Ovary (tissue), 9 donors: ENCODE data around the gene OR10V1. TPM values are rescaled to one million over a fixed set of nuclear protein-coding genes. Genes with fewer than 3 reads are reported as not detected.

Source experiments
- DNase-seq, 5 donors: peaks; one replicate each; pipeline ENCODE4 v3.0.0-alpha.2; 2019 to 2020
- H3K27ac ChIP-seq, 2 donors: fragments of 200-600 bp; one replicate each; pipeline versions ENCODE4 v1.5.1 to v1.8.0; 2019 to 2022
- H3K27me3 ChIP-seq: fragments of 200-600 bp; one replicate; pipeline ENCODE4 v1.8.0; 2022
- H3K36me3 ChIP-seq: fragments of 200-600 bp; sonication (generic); one replicate; pipeline ENCODE4 v1.5.1; 2019
- H3K4me1 ChIP-seq: one replicate; pipeline ENCODE4 v1.8.1; 2013; ENCODE audit warnings: mild to moderate bottlenecking, moderate library complexity; ENCODE audit not compliant: insufficient read depth
- H3K4me3 ChIP-seq: fragments of 200-600 bp; sonication (generic); one replicate; pipeline ENCODE4 v1.5.1; 2017
- H3K9me3 ChIP-seq, 2 donors: fragments of 200-600 bp in 1 of 2; sonication (generic) in 1 of 2; one replicate each; pipeline versions ENCODE4 v1.5.1 to v1.8.1; 2013 to 2019; ENCODE audit warnings: mild to moderate bottlenecking in 1 of 2, moderate library complexity in 1 of 2
- EP300 ChIP-seq: sonication (generic); formaldehyde crosslinking; IDR thresholded peaks from one replicate; pipeline ENCODE4 v1.6.1; 2017; ENCODE audit warnings: antibody characterized with exemption
- POLR2A ChIP-seq: fragments of 450-650 bp; IDR thresholded peaks from one replicate; pipeline ENCODE4 v1.6.1; 2017; ENCODE audit warnings: antibody characterized with exemption, mild to moderate bottlenecking, moderate library complexity
- WGBS, 3 donors: extraction: QIAGEN DNeasy Blood & Tissue Kit in 1 of 3; methylation state at CpG; one replicate each; pipeline versions ENCODE4 v1.1.5 to v1.1.7; 2013 to 2017; 5-methylcytosine and 5-hydroxymethylcytosine counted together
- intact Hi-C, 4 donors: fragments of 100-400 bp; cut with DNase I; formaldehyde crosslinking; loops; one replicate each; pipeline versions ENCODE4 v1.11.0 to v1.15.1; 2022 to 2023
- polyA plus RNA-seq, 2 donors: library from polyadenylated mRNA; stranded (reverse); fragments of 200-250 nt in 1 of 2; fragments of 350-450 nt in 1 of 2; fragmentation: Illumina TruSeq in 1 of 2; extraction: RNeasy Lipid Tissue Mini Kit (QIAGEN cat#74804) in 1 of 2; gene quantifications; one replicate each; pipeline ENCODE4 v1.2.3, GENCODE V29; 2013 to 2014
- total RNA-seq, 7 donors: library from RNA; depleted of rRNA in 2 of 7; stranded (reverse); fragments of >200 nt in 2 of 7; fragmentation: NEBNext Ultra II Directional in 3 of 7; extraction: Animal tissue kit (Norgen Biotek cat#: 25700) in 3 of 7; gene quantifications; one replicate each; pipeline versions ENCODE4 v1.1.0 to v1.2.4, GENCODE V29; 2016 to 2023
- TF ChIP-seq, protein P1 (sequence below), 3 donors: fragments of 450-650 bp in 2 of 3; fragments of 200-600 bp in 1 of 3; IDR thresholded peaks; one replicate each; pipeline versions ENCODE4 v1.5.1 to v1.8.0; 2016 to 2022; ENCODE audit warnings: antibody characterized with exemption in 3 of 3, mild to moderate bottlenecking in 1 of 3
- donor health status: DM: no; HTN: no; CAD: no; lungs with moderate emphysema.
- donor health status: DM: no; HTN: no; CAD: no.
- donor health status: Bipolar disorder and iron deficiency.
- donor health status: DM: yes; HTN: yes; CAD: no.
- donor health status: DM: no; HTN: no; CAD: no.
- donor health status: DM: yes; HTN: yes; CAD: no.

OR10V1 gene
- total and polyA plus RNA-seq, 9 donors, result not detected

DNA sequence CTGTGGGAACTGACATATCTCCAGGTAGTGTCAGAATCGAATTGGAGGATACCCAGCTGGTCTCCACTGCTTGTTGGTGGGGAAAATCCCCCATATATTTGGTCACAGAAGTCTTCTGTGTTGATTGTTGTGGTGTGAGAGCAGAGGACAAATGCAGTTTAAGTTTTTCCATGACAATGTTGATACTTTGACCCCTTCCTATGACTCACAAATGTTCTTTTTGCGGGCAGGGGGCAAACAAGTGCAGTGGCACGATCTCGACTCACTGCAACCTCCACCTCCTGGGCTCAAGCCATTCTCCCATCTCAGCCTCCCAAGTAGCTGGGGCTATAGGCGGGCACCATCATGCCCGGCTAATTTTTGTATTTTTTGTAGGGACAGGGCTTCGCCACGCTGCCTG, 37.4 kb downstream of the OR10V1 start:
- DNase-seq, result no peak
- no peak overlapping the region for H3K4me3 ChIP-seq
- H3K27me3 ChIP-seq, result no peaks in the 10 kb centered on the region
- intact Hi-C loops, result no loop called here
- H3K9me3 ChIP-seq, result no peaks in the 10 kb centered on the region
- 84 to 89% (median 87%) methylated on average over 8 of the region's 8 CpGs for WGBS, 3 donors
- no peaks in the 10 kb centered on the region for H3K4me1 ChIP-seq
- no peaks in the 10 kb centered on the region for H3K36me3 ChIP-seq
- H3K27ac ChIP-seq, result no peak overlapping the region
- TF ChIP-seq POLR2A, result no peak
- TF ChIP-seq EP300, result no peak
- TF ChIP-seq, protein P1, sequence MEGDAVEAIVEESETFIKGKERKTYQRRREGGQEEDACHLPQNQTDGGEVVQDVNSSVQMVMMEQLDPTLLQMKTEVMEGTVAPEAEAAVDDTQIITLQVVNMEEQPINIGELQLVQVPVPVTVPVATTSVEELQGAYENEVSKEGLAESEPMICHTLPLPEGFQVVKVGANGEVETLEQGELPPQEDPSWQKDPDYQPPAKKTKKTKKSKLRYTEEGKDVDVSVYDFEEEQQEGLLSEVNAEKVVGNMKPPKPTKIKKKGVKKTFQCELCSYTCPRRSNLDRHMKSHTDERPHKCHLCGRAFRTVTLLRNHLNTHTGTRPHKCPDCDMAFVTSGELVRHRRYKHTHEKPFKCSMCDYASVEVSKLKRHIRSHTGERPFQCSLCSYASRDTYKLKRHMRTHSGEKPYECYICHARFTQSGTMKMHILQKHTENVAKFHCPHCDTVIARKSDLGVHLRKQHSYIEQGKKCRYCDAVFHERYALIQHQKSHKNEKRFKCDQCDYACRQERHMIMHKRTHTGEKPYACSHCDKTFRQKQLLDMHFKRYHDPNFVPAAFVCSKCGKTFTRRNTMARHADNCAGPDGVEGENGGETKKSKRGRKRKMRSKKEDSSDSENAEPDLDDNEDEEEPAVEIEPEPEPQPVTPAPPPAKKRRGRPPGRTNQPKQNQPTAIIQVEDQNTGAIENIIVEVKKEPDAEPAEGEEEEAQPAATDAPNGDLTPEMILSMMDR (IDR thresholded peaks at IDR 0.05), result no peak

DNA sequence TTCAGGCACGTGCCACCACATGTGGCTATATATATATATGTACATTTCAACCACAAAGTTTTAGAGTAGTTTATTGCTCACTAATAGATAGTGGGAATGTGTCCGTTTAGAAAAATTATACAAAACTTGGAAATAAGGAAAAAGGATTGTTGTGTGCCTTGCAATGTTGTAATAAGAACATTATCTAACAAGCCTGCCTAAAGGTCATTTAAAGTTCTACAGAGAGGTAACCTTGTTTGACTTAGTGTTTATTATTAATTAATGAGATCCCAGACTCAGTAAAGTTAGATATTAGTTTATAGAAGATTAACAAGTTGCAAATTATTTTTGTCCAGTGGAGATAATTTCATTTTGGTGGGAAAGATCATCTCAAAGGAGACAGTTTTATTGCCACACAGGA, 39.4 kb downstream of the OR10V1 start:
- intact Hi-C loops, result no loop called here

DNA sequence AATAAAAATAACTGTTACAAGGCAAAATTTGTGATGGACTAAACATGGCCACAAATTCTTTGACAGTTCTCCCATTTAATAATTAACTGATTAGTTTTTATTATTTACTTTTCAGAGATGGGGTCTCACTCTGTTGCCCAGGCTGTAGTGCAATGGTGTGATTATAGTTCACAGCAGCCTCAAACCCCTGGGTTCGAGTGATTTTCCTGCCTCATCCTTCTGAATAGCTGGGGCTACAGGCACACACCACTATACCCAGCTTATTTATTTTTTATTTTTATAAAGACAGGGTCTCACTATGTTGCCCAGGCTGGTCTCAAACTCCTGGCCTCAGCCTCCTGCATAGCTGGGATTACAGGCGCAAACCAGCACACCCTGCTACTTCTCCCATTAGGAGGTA, 40.4 kb downstream of the OR10V1 start:
- DNase-seq, result no peak
- H3K36me3 ChIP-seq, result no peaks in the 10 kb centered on the region
- WGBS, 3 donors, result 85 to 99% (median 93%) methylated on average over 2 of the region's 2 CpGs
- no peak overlapping the region for H3K4me3 ChIP-seq
- H3K27ac ChIP-seq, result no peak overlapping the region
- no peaks in the 10 kb centered on the region for H3K27me3 ChIP-seq
- intact Hi-C loops, result no loop called here
- TF ChIP-seq POLR2A (no peak), EP300 (no peak)
- TF ChIP-seq, protein P1 (IDR thresholded peaks at IDR 0.05), result no peak
- H3K4me1 ChIP-seq, result peaks cover 2% of the 10 kb centered on the region
- H3K9me3 ChIP-seq, result no peaks in the 10 kb centered on the region

More for the DNA sequence above, 39.4 kb downstream of the OR10V1 start:
- Histone ChIP-seq H3K36me3 (no peaks in the 10 kb centered on the region), H3K27me3 (no peaks in the 10 kb centered on the region), H3K27ac (no peak overlapping the region), H3K4me1 (peaks cover 2% of the 10 kb centered on the region), H3K4me3 (no peak overlapping the region), H3K9me3 (no peaks in the 10 kb centered on the region)
- TF ChIP-seq POLR2A, result no peak
- no peak for TF ChIP-seq EP300
- TF ChIP-seq, protein P1 (IDR thresholded peaks at IDR 0.05), result no peak
- DNase-seq, result no peak
- 44 to 51% (median 49%) methylated on average over 2 of the region's 2 CpGs for WGBS, 3 donors

DNA sequence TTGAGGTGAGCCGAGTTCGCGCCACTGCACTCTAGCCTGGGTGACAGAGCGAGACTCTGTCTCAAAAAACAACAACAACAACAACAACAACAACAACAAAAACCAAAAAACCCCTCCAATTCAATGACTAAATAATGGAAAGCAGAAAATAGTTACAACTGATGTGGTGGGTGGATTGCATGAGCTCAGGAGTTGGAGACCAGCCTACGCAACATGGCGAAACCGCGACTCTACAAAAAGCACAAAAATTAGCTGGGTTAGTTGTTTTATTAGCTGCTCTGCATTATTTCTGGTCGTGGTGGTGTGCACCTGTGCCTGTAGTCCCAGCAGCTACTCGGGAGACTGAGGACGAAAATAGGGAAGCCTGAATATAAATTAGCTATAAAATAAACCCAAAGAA, 42.2 kb downstream of the OR10V1 start:
- Histone ChIP-seq H3K4me1 (peaks cover 6% of the 10 kb centered on the region), H3K27ac (no peak overlapping the region), H3K4me3 (no peak overlapping the region), H3K9me3 (no peaks in the 10 kb centered on the region), H3K36me3 (no peaks in the 10 kb centered on the region), H3K27me3 (no peaks in the 10 kb centered on the region)
- no peak for DNase-seq
- intact Hi-C loops, result no loop called here
- 89 to 91% (median 91%) methylated on average over 11 of the region's 11 CpGs for WGBS, 3 donors
- TF ChIP-seq EP300 (no peak), POLR2A (no peak)
- TF ChIP-seq, protein P1 (IDR thresholded peaks at IDR 0.05), result no peak
